Measurements from ENCODE around the gene SAG. TPM values are rescaled to one million over a fixed set of nuclear protein-coding genes. Genes with fewer than 3 reads are reported as not detected.
"Not testable (repeated sequence)": the region's sequence is repeated elsewhere in the genome, so short reads cannot be mapped to it uniquely, and the experiment has no call there.

SAG gene
- total RNA-seq, 4 donors from 2014 or later, result not detected

GRCh38 chr2:233369897-233370685 lies 62.5 kb downstream of the SAG start:
- Histone ChIP-seq H3K9me3 (no peaks in the 10 kb centered on the region), H3K4me3 (no peak overlapping the region), H3K27me3 (no peaks in the 10 kb centered on the region), H3K27ac (replicated peaks in 1 of 4) (no peak overlapping the region), H3K4me1 (peaks cover 0 to 14% (median 4%) of the 10 kb centered on the region in 4 donors), H3K36me3 (peaks cover 0 to 18% (median 0%) of the 10 kb centered on the region in 4 donors)
- TF ChIP-seq EP300 (IDR thresholded peaks at IDR 0.05), result no peak
- TF ChIP-seq CTCF (IDR thresholded peaks at IDR 0.05), result no peak
- no peak for TF ChIP-seq POLR2AphosphoS5 (IDR thresholded peaks at IDR 0.05)
- TF ChIP-seq POLR2A (IDR thresholded peaks at IDR 0.05; ENCODE audit: low read depth), result no peak
- intact Hi-C loops (cut with DNase I), result no loop called here
- 85% methylated on average over 9 of the region's 9 CpGs for WGBS
- no peak for DNase-seq (ENCODE audit: extremely low spot score)

GRCh38 chr2:233371641-233372040 lies 64.0 kb downstream of the SAG start:
- Histone ChIP-seq H3K4me3 (no peak overlapping the region), H3K27me3 (no peaks in the 10 kb centered on the region), H3K27ac (replicated peaks in 1 of 4) (no peak overlapping the region), H3K9me3 (no peaks in the 10 kb centered on the region), H3K36me3 (peaks cover 0 to 18% (median 0%) of the 10 kb centered on the region in 4 donors), H3K4me1 (peaks cover 0 to 14% (median 4%) of the 10 kb centered on the region in 4 donors)
- TF ChIP-seq POLR2A (IDR thresholded peaks at IDR 0.05; ENCODE audit: low read depth), result no peak
- TF ChIP-seq EP300 (IDR thresholded peaks at IDR 0.05), result no peak
- TF ChIP-seq POLR2AphosphoS5 (IDR thresholded peaks at IDR 0.05), result no peak
- TF ChIP-seq CTCF (IDR thresholded peaks at IDR 0.05), result no peak
- intact Hi-C loops (cut with DNase I), result no loop called here
- 64% methylated on average over 2 of the region's 2 CpGs for WGBS
- no peak for DNase-seq (ENCODE audit: extremely low spot score)

GRCh38 chr2:233372855-233373254 lies 65.2 kb downstream of the SAG start:
- H3K4me3 ChIP-seq, result no peak overlapping the region
- 92% methylated on average over 8 of the region's 8 CpGs for WGBS
- H3K27ac ChIP-seq (replicated peaks in 1 of 4), result no peak overlapping the region
- H3K4me1 ChIP-seq, result peaks cover 0 to 14% (median 4%) of the 10 kb centered on the region in 4 donors
- H3K36me3 ChIP-seq, result peaks cover 0 to 18% (median 2%) of the 10 kb centered on the region in 4 donors
- H3K9me3 ChIP-seq, result no peaks in the 10 kb centered on the region
- intact Hi-C loops (cut with DNase I), result no loop called here
- no peak for DNase-seq (ENCODE audit: extremely low spot score)
- no peaks in the 10 kb centered on the region for H3K27me3 ChIP-seq
- TF ChIP-seq POLR2AphosphoS5 (IDR thresholded peaks at IDR 0.05) (no peak), CTCF (IDR thresholded peaks at IDR 0.05) (no peak), EP300 (IDR thresholded peaks at IDR 0.05) (no peak), POLR2A (IDR thresholded peaks at IDR 0.05; ENCODE audit: low read depth) (no peak)

- no peak for DNase-seq (ENCODE audit: extremely low spot score)
- Histone ChIP-seq H3K36me3 (peaks cover 0 to 18% (median 2%) of the 10 kb centered on the region in 4 donors), H3K4me3 (no peak overlapping the region), H3K27ac (replicated peaks in 1 of 4) (no peak overlapping the region), H3K27me3 (no peaks in the 10 kb centered on the region), H3K9me3 (no peaks in the 10 kb centered on the region), H3K4me1 (peaks cover 0 to 14% (median 4%) of the 10 kb centered on the region in 4 donors)
- intact Hi-C loops (cut with DNase I), result no loop called here
- 89% methylated on average over 5 of the region's 5 CpGs for WGBS
- TF ChIP-seq EP300 (IDR thresholded peaks at IDR 0.05) (no peak), CTCF (IDR thresholded peaks at IDR 0.05) (no peak), POLR2A (IDR thresholded peaks at IDR 0.05; ENCODE audit: low read depth) (no peak), POLR2AphosphoS5 (IDR thresholded peaks at IDR 0.05) (no peak)
These were observed 65.7 kb downstream of the SAG start for GRCh38 chr2:233373316-233373715.

- H3K4me3 ChIP-seq; H3K27ac ChIP-seq (replicated peaks in 1 of 4); intact Hi-C loops (cut with DNase I); H3K9me3 ChIP-seq; H3K27me3 ChIP-seq; DNase-seq (ENCODE audit: extremely low spot score); H3K4me1 ChIP-seq: not testable (repeated sequence)
- peaks cover 0 to 18% (median 2%) of the 10 kb centered on the region in 4 donors for H3K36me3 ChIP-seq
- WGBS, result 94% methylated on average over 11 of the region's 11 CpGs
These were observed 67.2 kb downstream of the SAG start for GRCh38 chr2:233374776-233375175.
